SK-N-SH (cell line): ENCODE measurements around the gene MIOS. TPM values are rescaled to one million over a fixed set of nuclear protein-coding genes. Genes with fewer than 3 reads are reported as not detected.

Source experiments
- CTCF ChIA-PET: fragments of 300-600, 350-600 bp; formaldehyde crosslinking; extraction: SDS; loops from one replicate; lab custom pipeline; 2021; lab: Yijun Ruan, JAX
- POLR2A ChIA-PET: fragments of 350-600 bp; sonication (Branson Sonifier 250); formaldehyde crosslinking; extraction: SDS; loops from one replicate; lab custom pipeline; 2020; ENCODE audit warnings: antibody characterized with exemption, inconsistent platforms; lab: Yijun Ruan, JAX
- DNase-seq: peaks from one replicate; pipeline ENCODE4 v3.0.0; 2012
- H2AFZ ChIP-seq: fragments of 200-600 bp; sonication (generic); 2 replicates; pipeline ENCODE4 v1.8.1; 2016; ENCODE audit warnings: antibody characterized with exemption, mild to moderate bottlenecking, low read depth
- H3F3A ChIP-seq: fragments of 200-600 bp; sonication (generic); replicated peaks from 2 replicates; pipeline ENCODE3; 2016; ENCODE audit warnings: antibody characterized with exemption, mild to moderate bottlenecking; ENCODE audit not compliant: insufficient read depth
- H3K27ac ChIP-seq, 2 experiments: fragments of 200-500 bp in 1 of 2; fragments of 200-600 bp in 1 of 2; sonication (Bioruptor generic) in 1 of 2; sonication (generic), shearing (Covaris generic) in 1 of 2; 2 replicates each; pipeline versions ENCODE4 v1.5.1 to v1.6.1; 2014 to 2016; ENCODE audit warnings: low read depth in 2 of 2, inconsistent platforms in 1 of 2, low read length in 1 of 2, mild to moderate bottlenecking in 1 of 2, mixed read lengths in 1 of 2
- H3K27me3 ChIP-seq: fragments of 200-600 bp; sonication (generic), shearing (Covaris generic); 2 replicates; pipeline ENCODE4 v1.6.1; 2016; ENCODE audit warnings: mixed run types; ENCODE audit not compliant: insufficient read depth
- H3K36me3 ChIP-seq, 2 experiments: fragments of 200-500 bp in 1 of 2; fragments of 200-600 bp in 1 of 2; sonication (Bioruptor generic) in 1 of 2; sonication (generic) in 1 of 2; replicated peaks in 1 of 2; 2 replicates each; pipeline versions ENCODE3 to v1.5.1; 2014 to 2016; ENCODE audit warnings: low read length in 1 of 2, mild to moderate bottlenecking in 1 of 2; ENCODE audit not compliant: insufficient read depth in 2 of 2, control insufficient read depth in 1 of 2
- H3K4me1 ChIP-seq, 2 experiments: fragments of 200-500 bp in 1 of 2; fragments of 200-600 bp in 1 of 2; sonication (Bioruptor generic) in 1 of 2; sonication (generic), shearing (Covaris generic) in 1 of 2; 2 replicates each; pipeline versions ENCODE4 v1.5.1 to v1.6.1; 2014 to 2016; ENCODE audit warnings: low read depth in 1 of 2, low read length in 1 of 2, mixed run types in 1 of 2; ENCODE audit not compliant: insufficient read depth in 2 of 2, control insufficient read depth in 1 of 2
- H3K4me2 ChIP-seq: fragments of 200-600 bp; sonication (generic), shearing (Covaris generic); 2 replicates; pipeline ENCODE4 v1.6.1; 2017; ENCODE audit warnings: mixed run types
- H3K4me3 ChIP-seq, 2 experiments: fragments of 200-500 bp in 1 of 2; fragments of 200-600 bp in 1 of 2; sonication (Bioruptor generic) in 1 of 2; sonication (generic), shearing (Covaris generic) in 1 of 2; 2 replicates each; pipeline versions ENCODE4 v1.5.1 to v1.8.1; 2014 to 2016; ENCODE audit warnings: low read depth in 2 of 2, inconsistent platforms in 1 of 2, low read length in 1 of 2, mild to moderate bottlenecking in 1 of 2, mixed read lengths in 1 of 2, moderate library complexity in 1 of 2
- H3K79me2 ChIP-seq: fragments of 200-600 bp; sonication (generic); 2 replicates; pipeline ENCODE4 v1.8.1; 2017; ENCODE audit warnings: mild to moderate bottlenecking; ENCODE audit not compliant: insufficient read depth
- H3K9ac ChIP-seq: fragments of 200-600 bp; sonication (generic); 2 replicates; pipeline ENCODE4 v1.6.1; 2017; ENCODE audit warnings: mixed run types
- H3K9me2 ChIP-seq: fragments of 200-600 bp; sonication (generic); 2 replicates; pipeline ENCODE4 v1.6.1; 2017; ENCODE audit warnings: mixed run types
- H3K9me3 ChIP-seq: fragments of 200-600 bp; sonication (generic); 2 replicates; pipeline ENCODE4 v1.6.1; 2017; ENCODE audit warnings: mixed run types, mild to moderate bottlenecking, moderate library complexity
- H4K20me1 ChIP-seq: fragments of 200-600 bp; sonication (generic); 2 replicates; pipeline ENCODE4 v1.6.1; 2017; ENCODE audit warnings: mild to moderate bottlenecking, mixed run types; ENCODE audit not compliant: insufficient read depth
- CTCF ChIP-seq: fragments of 200-600 bp; sonication (generic); IDR thresholded peaks from 2 replicates; pipeline ENCODE4 v1.6.1; 2017; ENCODE audit warnings: antibody characterized with exemption, mild to moderate bottlenecking, moderate library complexity
- ELF1 ChIP-seq: IDR thresholded peaks from 2 replicates; pipeline ENCODE4 v1.4.0; 2012
- EZH2phosphoT487 ChIP-seq: fragments of 200-600 bp; sonication (generic); IDR thresholded peaks from 2 replicates; pipeline ENCODE4 v1.6.1; 2017; ENCODE audit warnings: low read depth, mixed run types, mild to moderate bottlenecking, antibody characterized with exemption, moderate library complexity, borderline replicate concordance
- FOSL2 ChIP-seq: IDR thresholded peaks from 2 replicates; pipeline ENCODE4 v1.4.0; 2012; ENCODE audit warnings: low read depth, mild to moderate bottlenecking, moderate library complexity, borderline replicate concordance
- GATA2 ChIP-seq: sonication (generic); formaldehyde crosslinking; IDR thresholded peaks from 2 replicates; pipeline ENCODE4 v1.5.0; 2020; ENCODE audit warnings: mild to moderate bottlenecking, missing genetic modification reagents
- IRF3 ChIP-seq: fragments of 150-350 bp; IDR thresholded peaks from 2 replicates; pipeline ENCODE4 v1.6.1; 2016; ENCODE audit warnings: mild to moderate bottlenecking, low read depth, low read length
- MAX ChIP-seq: IDR thresholded peaks from 2 replicates; pipeline ENCODE4 v1.4.0; 2012; ENCODE audit warnings: low read depth
- NFIC ChIP-seq: IDR thresholded peaks from 2 replicates; pipeline ENCODE4 v1.4.0; 2012; ENCODE audit warnings: borderline replicate concordance
- RAD21 ChIP-seq: IDR thresholded peaks from 2 replicates; pipeline ENCODE4 v1.6.1; 2012; ENCODE audit warnings: mild to moderate bottlenecking, low read length
- RCOR1 ChIP-seq: fragments of 150-350 bp; IDR thresholded peaks from 2 replicates; pipeline ENCODE4 v1.6.1; 2017; ENCODE audit warnings: antibody characterized with exemption, low read length
- RXRA ChIP-seq: IDR thresholded peaks from 2 replicates; pipeline ENCODE4 v1.4.0; 2012; ENCODE audit warnings: low read depth, mild to moderate bottlenecking, borderline replicate concordance
- SIN3A ChIP-seq: IDR thresholded peaks from 2 replicates; pipeline ENCODE4 v1.6.1; 2012; ENCODE audit warnings: low read depth, mild to moderate bottlenecking, low read length, moderate library complexity, borderline replicate concordance
- SMC3 ChIP-seq: IDR thresholded peaks from 2 replicates; pipeline ENCODE4 v1.6.1; 2012; ENCODE audit warnings: low read depth, low read length, improper control_type of control experiment
- TAF1 ChIP-seq: IDR thresholded peaks from 2 replicates; pipeline ENCODE4 v1.6.1; 2012; ENCODE audit warnings: low read depth, mild to moderate bottlenecking, low read length, moderate library complexity, borderline replicate concordance
- TCF12 ChIP-seq: IDR thresholded peaks from 2 replicates; pipeline ENCODE4 v1.4.0; 2012
- TEAD4 ChIP-seq: IDR thresholded peaks from 2 replicates; pipeline ENCODE4 v1.4.0; 2012; ENCODE audit warnings: mild to moderate bottlenecking, borderline replicate concordance; ENCODE audit not compliant: insufficient read depth
- USF1 ChIP-seq: IDR thresholded peaks from 2 replicates; pipeline ENCODE4 v1.4.0; 2012; ENCODE audit warnings: low read depth, borderline replicate concordance
- ZBTB33 ChIP-seq: IDR thresholded peaks from 2 replicates; pipeline ENCODE4 v1.4.0; 2012; ENCODE audit warnings: low read depth, borderline replicate concordance
- WGBS: methylation state at CpG from one replicate; pipeline ENCODE4 v1.1.6; 2017; ENCODE audit warnings: low lambda C conversion rate; 5-methylcytosine and 5-hydroxymethylcytosine counted together
- polyA plus RNA-seq, 3 experiments: library from polyadenylated mRNA; depleted of rRNA; stranded (reverse); fragments of >200 nt; gene quantifications; 2 replicates each; pipeline ENCODE4 v1.2.3, GENCODE V29; 2012

MIOS gene
- polyA plus RNA-seq, 1 of the 3 experiments (the other 2 are of a cell fraction) = 16.4 TPM

- H3K4me2 ChIP-seq = no peak overlapping the region
- H4K20me1 ChIP-seq = no peaks in the 10 kb centered on the region
- no peak overlapping the region for H3K9ac ChIP-seq
- no peaks in the 10 kb centered on the region for H3F3A ChIP-seq
- no peaks in the 10 kb centered on the region; a peak in 1 of 4 replicates for H3K4me1 ChIP-seq
- CTCF ChIA-PET = interaction anchor here (0.7 kb wide), 2 partner anchors 11 to 352 kb away, joined by 3 read pairs; no protein-coding TSS in a partner anchor
- no peak overlapping the region for H3K27ac ChIP-seq
- 65% methylated on average over 3 of the region's 3 CpGs for WGBS
- H3K79me2 ChIP-seq = no peaks in the 10 kb centered on the region
- H3K4me3 ChIP-seq = no peak overlapping the region
- H3K9me3 ChIP-seq = no peaks in the 10 kb centered on the region
- H2AFZ ChIP-seq = no peak overlapping the region
- H3K9me2 ChIP-seq = no peaks in the 10 kb centered on the region
- POLR2A ChIA-PET = no interaction called here
- no peaks in the 10 kb centered on the region for H3K36me3 ChIP-seq
- no peaks in the 10 kb centered on the region for H3K27me3 ChIP-seq
- TF ChIP-seq RAD21 (no peak), EZH2phosphoT487 (no peak), IRF3 (no peak), USF1 (no peak)
- no peak for DNase-seq
These were observed 32.8 kb upstream of the MIOS start for GRCh38 chr7:7533831-7534430.

GRCh38 chr7:7535691-7536090 lies 31.0 kb upstream of the MIOS start, which contains the start of gene COL28A1:
COL28A1 (minus strand) TSS chr7:7535873; CDS start chr7:7532875, 2,998 bp downstream.
- 39% methylated on average over 1 of the region's 1 CpG for whole genome bisulfite sequencing
- Histone ChIP-seq H3K9ac (no peak within 1 kb of the TSS), H2AFZ (no peak within 1 kb of the TSS), H3K27me3 (no peaks in the 10 kb centered on the region), H3K9me2 (no peaks in the 10 kb centered on the region), H3K36me3 (no peaks in the 10 kb centered on the region), H3K9me3 (no peaks in the 10 kb centered on the region), H3K4me1 (no peaks in the 10 kb centered on the region; a peak in 1 of 4 replicates), H3K4me2 (no peak within 1 kb of the TSS), H3K27ac (no peak within 1 kb of the TSS), H3K79me2 (no peaks in the 10 kb centered on the region), H3K4me3 (no peak within 1 kb of the TSS), H3F3A (no peaks in the 10 kb centered on the region), H4K20me1 (no peaks in the 10 kb centered on the region)
- CTCF ChIA-PET = interaction anchor here (0.6 to 3.9 kb wide), 7 partner anchors 30 to 432 kb away, joined by 3 to 21 read pairs (median 3); no protein-coding TSS in a partner anchor
- TF ChIP-seq FOSL2 = no peak
- no peak for TF ChIP-seq RCOR1
- no peak for TF ChIP-seq TAF1
- no peak for TF ChIP-seq MAX
- TF ChIP-seq ZBTB33 = no peak
- no peak for TF ChIP-seq CTCF
- no peak for TF ChIP-seq ELF1
- no peak for TF ChIP-seq GATA2 (CRISPR knock-in tag)
- TF ChIP-seq SMC3 = no peak
- TF ChIP-seq TEAD4 = no peak
- no peak for TF ChIP-seq RAD21
- no peak for TF ChIP-seq SIN3A
- no peak for TF ChIP-seq RXRA
- TF ChIP-seq NFIC = no peak
- no peak for TF ChIP-seq TCF12
- TF ChIP-seq IRF3 = no peak
- no peak for DNase-seq
- POLR2A ChIA-PET = no interaction called here
